ENCODE measurements around the gene EXOC1.
A peak's percentile ranks its signal among the peaks of the same experiment; 100 is the strongest.

Gene EXOC1

DNA sequence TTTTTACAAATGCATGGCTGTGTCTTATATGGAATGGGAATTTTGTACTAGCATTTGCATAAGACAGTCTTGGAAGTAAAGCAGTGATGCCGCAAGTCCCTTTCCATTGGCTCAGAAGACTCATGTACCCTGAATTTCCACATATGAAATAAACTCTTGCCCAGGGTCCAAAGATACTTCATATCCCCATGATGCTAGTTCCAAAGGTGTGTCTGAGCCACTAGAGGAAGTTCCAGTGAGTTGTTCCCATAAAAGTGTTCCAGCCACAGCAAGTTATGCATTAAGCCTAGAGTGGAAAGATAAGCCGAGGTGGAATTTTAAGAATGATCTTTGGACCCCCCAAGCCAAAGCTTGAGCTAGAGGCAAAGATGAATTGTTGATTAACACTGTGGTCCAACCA lies 86.0 kb downstream of the EXOC1 start:
- Histone ChIP-seq H3K4me3 (ENCODE audit: control insufficient read depth in 1 of 7, extremely low read depth in 1 of 7, insufficient read depth in 4 of 7, low read depth in 2 of 7, low read length in 6 of 7) (no peak overlapping the region), H3K36me3 (ENCODE audit: control insufficient read depth in 4 of 4, insufficient read depth in 4 of 4, low read length in 3 of 4) (peaks cover 0 to 10% (median 6%) of the 10 kb centered on the region in 4 experiments), H3K4me1 (ENCODE audit: control extremely low read depth in 1 of 4, control insufficient read depth in 4 of 4, insufficient read depth in 4 of 4, low read length in 3 of 4) (peaks cover 6 to 24% (median 13%) of the 10 kb centered on the region in 4 experiments), H3K27me3 (replicated peaks in 2 of 5; ENCODE audit: control insufficient read depth in 4 of 5, insufficient read depth in 5 of 5, low read length in 4 of 5) (no peaks in the 10 kb centered on the region), H3K9me3 (ENCODE audit: control extremely low read depth in 1 of 5, control insufficient read depth in 4 of 5, insufficient read depth in 2 of 5, low read depth in 1 of 5, low read length in 4 of 5) (peaks cover 0 to 21% (median 3%) of the 10 kb centered on the region in 5 experiments), H3K27ac (ENCODE audit: insufficient read depth in 1 of 2, low read depth in 1 of 2, low read length in 2 of 2, poor library complexity in 1 of 2, severe bottlenecking in 2 of 2) (no peak overlapping the region)
- 100% methylated on average over 2 of the region's 2 CpGs for WGBS (ENCODE audit: insufficient coverage)
- POLR2A ChIA-PET: interaction anchor here (1.7 kb wide), 1 partner anchor 8 kb away, joined by 8 read pairs; the partner anchor contains the start of gene CEP135
- CTCF ChIA-PET: interaction anchor here (1.1 kb wide), 1 partner anchor 9 kb away, joined by 4 read pairs; the partner anchor contains the start of gene CEP135
- DNase-seq: no peak

DNA sequence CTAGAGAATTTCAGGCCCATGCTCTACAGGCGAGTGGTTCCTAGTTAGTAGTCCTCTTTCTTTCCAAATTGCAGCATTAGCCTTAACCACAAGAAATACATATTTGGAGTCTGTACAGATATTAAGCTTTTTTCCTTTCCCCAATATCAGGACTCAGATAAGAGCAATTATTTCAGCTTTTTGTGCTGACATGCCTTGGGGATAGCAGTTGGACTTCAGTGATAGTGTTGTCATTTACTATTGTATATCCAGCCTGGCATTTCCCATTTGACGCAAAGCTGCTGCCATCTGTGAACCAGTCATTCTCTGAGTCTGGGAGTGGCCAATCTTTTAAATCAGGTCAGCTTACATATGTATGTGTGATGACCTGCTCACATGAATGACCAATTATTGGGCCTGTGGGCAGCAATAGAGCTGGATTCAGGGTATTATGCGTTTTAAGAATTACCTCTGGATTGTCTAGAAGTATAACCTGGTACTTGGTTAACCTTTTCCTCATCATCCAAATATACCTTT lies 88.5 kb downstream of the EXOC1 start:
- no peak overlapping the region for H3K4me3 ChIP-seq (ENCODE audit: control insufficient read depth in 1 of 7, extremely low read depth in 1 of 7, insufficient read depth in 4 of 7, low read depth in 2 of 7, low read length in 6 of 7)
- H3K27ac ChIP-seq (ENCODE audit: insufficient read depth in 1 of 2, low read depth in 1 of 2, low read length in 2 of 2, poor library complexity in 1 of 2, severe bottlenecking in 2 of 2): no peak overlapping the region
- WGBS (ENCODE audit: insufficient coverage): 100% methylated on average over 2 of the region's 3 CpGs
- H3K9me3 ChIP-seq (ENCODE audit: control extremely low read depth in 1 of 5, control insufficient read depth in 4 of 5, insufficient read depth in 2 of 5, low read depth in 1 of 5, low read length in 4 of 5): peaks cover 0 to 10% (median 3%) of the 10 kb centered on the region in 5 experiments
- DNase-seq: no peak
- POLR2A ChIA-PET: no interaction called here
- CTCF ChIA-PET: interaction anchor here (1.0 to 1.8 kb wide), 3 partner anchors 9 to 54 kb away, joined by 3 to 8 read pairs (median 5); no protein-coding TSS in a partner anchor
- H3K27me3 ChIP-seq (replicated peaks in 2 of 5; ENCODE audit: control insufficient read depth in 4 of 5, insufficient read depth in 5 of 5, low read length in 4 of 5): no peaks in the 10 kb centered on the region
- H3K36me3 ChIP-seq (ENCODE audit: control insufficient read depth in 4 of 4, insufficient read depth in 4 of 4, low read length in 3 of 4): peaks cover 0 to 11% (median 7%) of the 10 kb centered on the region in 4 experiments
- H3K4me1 ChIP-seq (ENCODE audit: control extremely low read depth in 1 of 4, control insufficient read depth in 4 of 4, insufficient read depth in 4 of 4, low read length in 3 of 4): peaks cover 11 to 40% (median 21%) of the 10 kb centered on the region in 4 experiments

DNA sequence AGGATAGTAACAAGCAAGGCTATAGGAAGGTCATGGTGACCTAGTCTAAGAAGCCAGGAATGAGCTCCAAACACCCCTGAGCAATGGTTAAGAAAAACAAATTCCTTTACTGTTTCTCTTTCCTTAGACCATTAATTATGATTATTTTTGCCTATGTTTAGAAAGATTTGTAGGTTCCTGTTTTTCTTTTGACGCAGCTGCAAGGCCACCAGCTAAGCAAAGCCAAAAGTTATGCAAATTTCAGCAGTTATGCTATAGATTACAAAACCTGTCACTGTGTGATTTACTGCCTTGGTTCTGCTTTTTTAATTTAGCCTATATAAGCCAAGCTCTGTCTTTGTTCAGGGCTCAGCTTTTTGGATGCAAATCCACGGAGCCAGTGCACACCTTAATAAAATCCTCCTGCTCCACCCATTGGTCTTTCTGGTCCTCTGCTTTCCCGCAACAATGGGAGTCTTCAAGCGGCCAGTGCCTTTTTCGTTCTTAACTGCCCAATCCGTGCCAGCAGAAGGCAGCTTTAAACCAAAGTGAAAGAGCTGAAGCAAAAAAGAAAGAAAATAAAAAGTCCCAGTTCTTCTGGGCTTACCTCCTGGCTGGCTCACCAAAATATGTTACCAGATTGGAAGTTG lies 93.9 kb downstream of the EXOC1 start:
- Histone ChIP-seq H3K27me3 (replicated peaks in 2 of 5; ENCODE audit: control insufficient read depth in 4 of 5, insufficient read depth in 5 of 5, low read length in 4 of 5) (no peaks in the 10 kb centered on the region), H3K27ac (ENCODE audit: insufficient read depth in 1 of 2, low read depth in 1 of 2, low read length in 2 of 2, poor library complexity in 1 of 2, severe bottlenecking in 2 of 2) (peak overlapping the region; percentile 92 to 97), H3K4me3 (ENCODE audit: control insufficient read depth in 1 of 7, extremely low read depth in 1 of 7, insufficient read depth in 4 of 7, low read depth in 2 of 7, low read length in 6 of 7) (peak overlapping the region; percentile 37 to 86 (median 81)), H3K36me3 (ENCODE audit: control insufficient read depth in 4 of 4, insufficient read depth in 4 of 4, low read length in 3 of 4) (peaks cover 0 to 7% (median 3%) of the 10 kb centered on the region in 4 experiments), H3K9me3 (ENCODE audit: control extremely low read depth in 1 of 5, control insufficient read depth in 4 of 5, insufficient read depth in 2 of 5, low read depth in 1 of 5, low read length in 4 of 5) (no peaks in the 10 kb centered on the region), H3K4me1 (ENCODE audit: control extremely low read depth in 1 of 4, control insufficient read depth in 4 of 4, insufficient read depth in 4 of 4, low read length in 3 of 4) (peaks cover 23 to 47% (median 34%) of the 10 kb centered on the region in 4 experiments)
- POLR2A ChIA-PET: interaction anchor here (0.6 to 2.2 kb wide), 4 partner anchors 9 to 1006 kb away, joined by 3 to 8 read pairs (median 4); no protein-coding TSS in a partner anchor
- WGBS (ENCODE audit: insufficient coverage): 0% methylated on average over 5 of the region's 6 CpGs
- CTCF ChIA-PET: interaction anchor here (0.8 to 3.3 kb wide), 14 partner anchors 9 to 105 kb away, joined by 3 to 20 read pairs (median 7); no protein-coding TSS in a partner anchor
- DNase-seq: peak; percentile 77 to 94 (median 93)

DNA sequence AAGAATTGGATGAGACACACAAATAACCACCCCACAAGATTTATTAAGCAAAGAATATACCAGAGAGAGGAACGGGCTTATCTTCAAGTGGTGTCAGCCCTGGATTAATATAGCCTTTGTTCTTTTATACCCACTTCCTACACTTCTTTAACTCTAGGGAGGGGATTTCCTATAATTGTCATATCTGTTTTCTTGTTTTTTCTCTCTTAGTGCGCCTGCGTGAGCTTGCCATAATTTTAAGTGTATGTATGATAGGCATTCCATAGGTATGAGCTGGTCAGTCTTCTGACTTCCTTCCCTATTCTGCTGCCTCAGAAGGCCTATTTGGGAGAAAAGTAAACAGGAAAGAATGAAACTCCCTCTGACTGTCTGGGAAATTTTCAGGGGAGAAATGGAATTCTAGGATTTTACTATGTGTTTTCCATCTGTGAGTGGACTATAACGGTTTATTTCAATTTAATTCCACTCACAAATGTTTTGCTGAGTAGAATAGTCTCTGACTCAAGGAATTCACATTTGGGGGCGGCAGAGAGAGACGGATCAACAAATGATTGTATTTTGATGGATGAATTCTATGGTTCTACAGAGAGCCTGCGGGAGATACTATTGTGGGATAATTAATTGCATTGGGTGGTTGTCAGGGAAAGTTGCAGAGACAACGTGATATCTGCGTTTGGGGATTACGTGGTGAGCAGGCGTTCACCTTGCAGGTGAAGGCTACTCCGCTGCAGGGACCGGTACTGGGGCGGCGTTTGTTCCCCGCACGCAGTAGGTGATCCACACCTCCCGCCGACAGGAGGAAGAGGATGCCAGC lies 94.7 kb downstream of the EXOC1 start:
- peak overlapping the region; percentile 92 to 97 for H3K27ac ChIP-seq (ENCODE audit: insufficient read depth in 1 of 2, low read depth in 1 of 2, low read length in 2 of 2, poor library complexity in 1 of 2, severe bottlenecking in 2 of 2)
- no peaks in the 10 kb centered on the region for H3K27me3 ChIP-seq (replicated peaks in 2 of 5; ENCODE audit: control insufficient read depth in 4 of 5, insufficient read depth in 5 of 5, low read length in 4 of 5)
- POLR2A ChIA-PET: interaction anchor here (0.6 to 2.2 kb wide), 6 partner anchors 10 to 1007 kb away, joined by 3 to 8 read pairs (median 4); a partner anchor contains a TSS
- peaks cover 23 to 47% (median 34%) of the 10 kb centered on the region in 4 experiments for H3K4me1 ChIP-seq (ENCODE audit: control extremely low read depth in 1 of 4, control insufficient read depth in 4 of 4, insufficient read depth in 4 of 4, low read length in 3 of 4)
- WGBS (ENCODE audit: insufficient coverage): under 1% methylated on average over 15 of the region's 19 CpGs
- CTCF ChIA-PET: interaction anchor here (0.8 to 3.3 kb wide), 23 partner anchors 8 to 182 kb away, joined by 3 to 20 read pairs (median 5); no protein-coding TSS in a partner anchor
- peak overlapping the region; percentile 73 to 86 (median 81) for H3K4me3 ChIP-seq (ENCODE audit: control insufficient read depth in 1 of 7, extremely low read depth in 1 of 7, insufficient read depth in 4 of 7, low read depth in 2 of 7, low read length in 6 of 7)
- H3K9me3 ChIP-seq (ENCODE audit: control extremely low read depth in 1 of 5, control insufficient read depth in 4 of 5, insufficient read depth in 2 of 5, low read depth in 1 of 5, low read length in 4 of 5): no peaks in the 10 kb centered on the region
- DNase-seq: peak; percentile 73 to 92 (median 89)
- H3K36me3 ChIP-seq (ENCODE audit: control insufficient read depth in 4 of 4, insufficient read depth in 4 of 4, low read length in 3 of 4): peaks cover 4 to 14% (median 6%) of the 10 kb centered on the region in 4 experiments

DNA sequence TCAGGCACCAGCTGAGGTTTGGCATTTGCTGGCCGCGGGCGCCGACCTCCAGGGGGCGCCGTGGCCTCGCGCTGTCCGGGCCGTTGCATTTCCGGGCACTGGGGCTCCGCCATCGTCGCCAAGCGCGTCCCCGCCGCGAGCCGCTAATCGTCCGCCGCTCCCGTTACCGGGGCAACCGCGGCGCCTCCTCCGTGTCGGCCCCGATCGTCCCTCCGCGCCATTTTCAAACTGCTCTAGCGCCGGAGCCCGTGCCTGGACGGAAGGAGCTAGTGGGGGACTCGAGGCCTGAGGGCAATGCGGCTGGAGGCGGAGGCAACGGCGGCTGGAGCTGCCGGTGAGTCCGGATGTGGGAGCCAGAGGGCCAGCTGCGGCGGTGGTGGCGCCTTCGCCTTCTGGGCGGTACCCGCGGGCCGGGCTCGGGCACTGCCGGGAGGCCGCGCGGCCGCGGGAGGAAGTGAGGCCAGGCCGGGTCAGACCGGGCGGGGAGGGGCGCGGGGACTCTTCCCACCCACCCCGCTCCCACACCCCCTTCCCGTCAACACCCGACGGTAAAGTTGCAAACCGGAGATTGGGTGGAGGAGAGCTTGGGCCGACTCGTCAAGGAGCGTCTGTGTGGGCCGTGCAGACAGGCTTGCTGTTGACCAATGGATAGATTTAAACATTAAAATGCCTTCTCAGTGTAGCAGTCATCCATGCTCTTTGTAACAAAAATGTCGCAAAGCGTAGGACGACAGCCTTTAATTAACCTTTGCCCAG lies 95.5 kb downstream of the EXOC1 start, which contains the start of gene CEP135:
Gene CEP135 (plus strand): TSS at position 220 of the 756 bp plus-strand sequence. CDS start 3,186 bp downstream, outside the sequence.
- H3K4me1 ChIP-seq (ENCODE audit: control extremely low read depth in 1 of 4, control insufficient read depth in 4 of 4, insufficient read depth in 4 of 4, low read length in 3 of 4): peaks cover 23 to 47% (median 34%) of the 10 kb centered on the region in 4 experiments
- WGBS (ENCODE audit: insufficient coverage): under 1% methylated on average over 59 of the region's 77 CpGs
- ChIA-PET POLR2A (interaction anchor here (0.8 to 2.2 kb wide), 3 partner anchors 11 to 101 kb away, joined by 4 to 8 read pairs (median 6); a partner anchor contains a TSS), CTCF (interaction anchor here (0.7 to 3.3 kb wide), 22 partner anchors 9 to 181 kb away, joined by 3 to 20 read pairs (median 5); no protein-coding TSS in a partner anchor)
- no peaks in the 10 kb centered on the region for H3K9me3 ChIP-seq (ENCODE audit: control extremely low read depth in 1 of 5, control insufficient read depth in 4 of 5, insufficient read depth in 2 of 5, low read depth in 1 of 5, low read length in 4 of 5)
- H3K27ac ChIP-seq (ENCODE audit: insufficient read depth in 1 of 2, low read depth in 1 of 2, low read length in 2 of 2, poor library complexity in 1 of 2, severe bottlenecking in 2 of 2): peak within 1 kb of the TSS; percentile 92 to 97
- no peaks in the 10 kb centered on the region for H3K27me3 ChIP-seq (replicated peaks in 2 of 5; ENCODE audit: control insufficient read depth in 4 of 5, insufficient read depth in 5 of 5, low read length in 4 of 5)
- DNase-seq: peak; percentile 95 to 98 (median 98)
- peak within 1 kb of the TSS; percentile 73 to 86 (median 81) for H3K4me3 ChIP-seq (ENCODE audit: control insufficient read depth in 1 of 7, extremely low read depth in 1 of 7, insufficient read depth in 4 of 7, low read depth in 2 of 7, low read length in 6 of 7)
- H3K36me3 ChIP-seq (ENCODE audit: control insufficient read depth in 4 of 4, insufficient read depth in 4 of 4, low read length in 3 of 4): peaks cover 4 to 16% (median 11%) of the 10 kb centered on the region in 4 experiments

DNA sequence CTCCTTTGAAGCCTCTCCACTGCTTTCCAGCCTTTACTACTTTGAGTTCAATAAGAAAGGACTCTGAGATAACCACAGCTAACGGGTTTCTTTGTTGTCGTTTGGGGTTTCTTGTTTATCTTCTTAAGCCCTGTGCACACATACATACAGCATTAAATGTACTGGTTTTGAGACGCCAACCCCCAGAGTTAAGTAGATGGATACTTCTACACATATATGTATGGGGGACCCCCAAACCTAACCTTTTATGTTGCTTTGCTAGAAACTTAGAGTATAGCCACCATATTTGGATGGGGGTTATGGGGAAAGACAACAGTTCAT lies 96.0 kb downstream of the EXOC1 start:
- WGBS (ENCODE audit: insufficient coverage): no CpG with 5 or more reads among the region's 3 CpGs

More for the DNA sequence above, 96.0 kb downstream of the EXOC1 start:
- DNase-seq: no peak
- peak overlapping the region in 6 of 7 experiments; percentile 73 to 86 (median 82) for H3K4me3 ChIP-seq (ENCODE audit: control insufficient read depth in 1 of 7, extremely low read depth in 1 of 7, insufficient read depth in 4 of 7, low read depth in 2 of 7, low read length in 6 of 7)
- CTCF ChIA-PET: interaction anchor here (0.7 to 3.3 kb wide), 12 partner anchors 9 to 180 kb away, joined by 3 to 20 read pairs (median 5); no protein-coding TSS in a partner anchor
- H3K9me3 ChIP-seq (ENCODE audit: control extremely low read depth in 1 of 5, control insufficient read depth in 4 of 5, insufficient read depth in 2 of 5, low read depth in 1 of 5, low read length in 4 of 5): no peaks in the 10 kb centered on the region
- H3K27me3 ChIP-seq (replicated peaks in 2 of 5; ENCODE audit: control insufficient read depth in 4 of 5, insufficient read depth in 5 of 5, low read length in 4 of 5): no peaks in the 10 kb centered on the region
- POLR2A ChIA-PET: no interaction called here
- peak overlapping the region; percentile 92 to 97 for H3K27ac ChIP-seq (ENCODE audit: insufficient read depth in 1 of 2, low read depth in 1 of 2, low read length in 2 of 2, poor library complexity in 1 of 2, severe bottlenecking in 2 of 2)
- peaks cover 23 to 47% (median 34%) of the 10 kb centered on the region in 4 experiments for H3K4me1 ChIP-seq (ENCODE audit: control extremely low read depth in 1 of 4, control insufficient read depth in 4 of 4, insufficient read depth in 4 of 4, low read length in 3 of 4)
- H3K36me3 ChIP-seq (ENCODE audit: control insufficient read depth in 4 of 4, insufficient read depth in 4 of 4, low read length in 3 of 4): peaks cover 4 to 17% (median 12%) of the 10 kb centered on the region in 4 experiments

Data from common myeloid progenitor, CD34-positive (primary cell).